NCI-H1092 treated with DMSO at 0.1 percent for 48 hours (cell line): ENCODE results near the gene CA7.
"Not testable (repeated sequence)": the region's sequence is repeated elsewhere in the genome, so short reads cannot be mapped to it uniquely, and the experiment has no call there.

Source experiments
- DNase-seq: peaks from one replicate; lab custom pipeline; 2025; lab: John Stamatoyannopoulos, UW

CA7 gene

GRCh38 chr16:66873685-66874055 is 29.5 kb downstream of the CA7 start:
- DNase-seq, result no peak

GRCh38 chr16:66874079-66874775 is 30.0 kb downstream of the CA7 start:
- DNase-seq, result no peak

GRCh38 chr16:66878067-66878466 is 33.9 kb downstream of the CA7 start:
- no peak for DNase-seq

GRCh38 chr16:66880288-66881013 is 36.2 kb downstream of the CA7 start, which contains the start of gene PDP2:
TSS of gene PDP2 (plus strand) at chr16:66880515. CDS start at chr16:66884285, 3,770 bp downstream.
- peak; percentile 95 for DNase-seq

GRCh38 chr16:66881014-66881417 is 36.8 kb downstream of the CA7 start:
- no peak for DNase-seq

- DNase-seq, result no peak
Observed at GRCh38 chr16:66881560-66881959, 37.3 kb downstream of the CA7 start.

GRCh38 chr16:66881964-66882508 is 37.8 kb downstream of the CA7 start:
- DNase-seq, result no peak

- DNase-seq, result no peak
Observed at GRCh38 chr16:66882702-66883101, 38.5 kb downstream of the CA7 start.

GRCh38 chr16:66885491-66885890 is 41.3 kb downstream of the CA7 start:
- no peak for DNase-seq

- DNase-seq, result no peak
Observed at GRCh38 chr16:66886321-66886720, 42.1 kb downstream of the CA7 start.

- DNase-seq, result no peak
Observed at GRCh38 chr16:66886914-66887313, 42.7 kb downstream of the CA7 start.

- DNase-seq, result no peak
Observed at GRCh38 chr16:66888647-66889615, 44.7 kb downstream of the CA7 start.

- no peak for DNase-seq
Observed at GRCh38 chr16:66889622-66890021, 45.4 kb downstream of the CA7 start.

GRCh38 chr16:66890799-66891198 is 46.6 kb downstream of the CA7 start:
- no peak for DNase-seq

GRCh38 chr16:66891360-66891759 is 47.1 kb downstream of the CA7 start:
- DNase-seq, result no peak

- no peak for DNase-seq
Observed at GRCh38 chr16:66891797-66892196, 47.6 kb downstream of the CA7 start.

GRCh38 chr16:66894055-66894454 is 49.8 kb downstream of the CA7 start:
- no peak for DNase-seq

GRCh38 chr16:66894948-66895688 is 50.9 kb downstream of the CA7 start:
- DNase-seq, result peak; percentile 40

- DNase-seq, result no peak
Observed at GRCh38 chr16:66895689-66895979, 51.4 kb downstream of the CA7 start.

GRCh38 chr16:66895999-66896398 is 51.8 kb downstream of the CA7 start:
- DNase-seq, result no peak

- DNase-seq, result not testable (repeated sequence)
Observed at GRCh38 chr16:66896682-66897081, 52.5 kb downstream of the CA7 start.

GRCh38 chr16:66898207-66898606 is 54.0 kb downstream of the CA7 start:
- no peak for DNase-seq
